Dendritic cell treated with granulocyte-macrophage colony-stimulating factor and Interleukin-4, amounts not matched to agents 40 ng/mL and 50 ng/mL, for 4 days (primary cell): ENCODE measurements around the gene OR5M3.

ENCODE experiments used
- H3K27ac Mint-ChIP-seq: one replicate; pipeline ENCODE4 v1.8.0; 2022; ENCODE audit warnings: mild to moderate bottlenecking, mixed read lengths
- H3K27me3 Mint-ChIP-seq: one replicate; pipeline ENCODE4 v1.8.0; 2022; ENCODE audit warnings: mild to moderate bottlenecking, mixed read lengths
- H3K36me3 Mint-ChIP-seq: one replicate; pipeline ENCODE4 v1.8.0; 2022; ENCODE audit warnings: low read depth, mixed read lengths
- H3K4me1 Mint-ChIP-seq: one replicate; pipeline ENCODE4 v1.8.0; 2022; ENCODE audit warnings: low read depth, mixed read lengths
- H3K4me3 Mint-ChIP-seq: one replicate; pipeline ENCODE4 v1.8.0; 2022; ENCODE audit warnings: mild to moderate bottlenecking, moderate library complexity, mixed read lengths
- H3K9me3 Mint-ChIP-seq: one replicate; pipeline ENCODE4 v1.8.0; 2022; ENCODE audit warnings: mixed read lengths
- intact Hi-C: fragments of 100-400 bp; cut with micrococcal nuclease; formaldehyde crosslinking; loops from one replicate; pipeline ENCODE4 v1.15.0; 2022

OR5M3 gene

DNA sequence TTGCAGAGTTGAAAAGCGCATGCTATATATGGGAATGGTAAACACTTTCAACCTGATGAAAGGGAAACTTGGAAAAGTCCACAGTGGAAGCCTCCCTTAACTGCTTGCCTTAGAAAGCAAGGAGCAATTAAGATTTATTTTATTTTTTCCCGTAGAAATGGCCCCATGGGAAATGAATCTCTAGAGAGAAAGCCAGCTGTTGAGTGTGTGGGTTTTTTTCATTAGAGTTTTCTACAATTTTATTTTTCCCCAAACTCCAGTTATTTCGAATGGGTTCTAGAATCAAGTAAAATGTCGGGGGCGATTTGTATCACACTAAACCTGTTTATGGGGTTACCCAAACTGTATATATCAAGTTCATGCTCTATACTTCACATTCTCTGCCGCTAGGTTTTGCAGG lies at the start of gene OR5M3:
Gene OR5M3, minus strand, starts transcription at position 101 of the 400 bp plus-strand sequence. CDS start 2,855 bp downstream, outside the sequence.
- no peak within 1 kb of the TSS for H3K27ac Mint-ChIP-seq
- intact Hi-C loops: no loop called here
- no peaks in the 10 kb centered on the region for H3K27me3 Mint-ChIP-seq
- no peaks in the 10 kb centered on the region for H3K4me1 Mint-ChIP-seq
- no peak within 1 kb of the TSS for H3K4me3 Mint-ChIP-seq
- no peaks in the 10 kb centered on the region for H3K36me3 Mint-ChIP-seq
- no peaks in the 10 kb centered on the region for H3K9me3 Mint-ChIP-seq

DNA sequence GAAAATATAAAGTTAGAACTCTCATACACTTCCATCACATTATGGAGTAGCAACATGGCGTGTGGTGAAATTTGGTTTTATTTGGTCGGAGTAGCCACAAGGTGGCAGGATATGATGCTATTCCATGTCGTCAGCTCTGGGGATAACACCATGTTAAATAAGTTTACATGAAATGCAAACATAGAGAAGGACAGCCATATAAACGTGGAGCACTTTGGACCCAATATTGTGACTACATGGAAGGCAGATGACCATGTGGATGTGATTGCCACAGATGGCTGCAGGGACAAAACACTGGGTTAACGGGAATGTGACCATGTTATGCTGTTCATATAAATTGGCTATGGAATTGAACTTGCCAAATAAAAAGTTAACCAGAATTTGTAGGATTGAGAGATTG lies 48.9 kb upstream of the OR5M3 start:
- Mint-ChIP-seq H3K4me1 (no peaks in the 10 kb centered on the region), H3K36me3 (no peaks in the 10 kb centered on the region), H3K27ac (no peak overlapping the region), H3K9me3 (peaks cover 10% of the 10 kb centered on the region), H3K4me3 (no peak overlapping the region), H3K27me3 (no peaks in the 10 kb centered on the region)
- intact Hi-C loops: no loop called here

DNA sequence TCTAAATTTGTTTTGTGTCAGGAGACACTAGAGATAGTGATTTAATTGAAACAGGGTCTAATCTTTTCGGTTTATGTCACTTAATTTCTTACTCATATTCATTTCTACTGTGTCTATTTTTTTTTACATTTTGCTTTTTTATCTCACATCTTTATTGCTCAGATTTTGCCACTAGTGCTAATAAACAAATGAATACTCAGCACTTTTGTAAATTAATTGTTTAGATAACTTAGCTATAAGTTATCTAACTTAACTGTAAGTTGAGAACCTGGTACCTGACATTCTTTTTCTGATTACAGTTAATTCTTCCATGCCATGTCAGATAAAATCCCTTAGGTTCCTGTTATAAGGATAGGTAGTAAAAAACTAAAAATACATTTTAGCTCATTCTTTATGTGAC lies 40.1 kb upstream of the OR5M3 start:
- H3K4me3 Mint-ChIP-seq: no peak overlapping the region

DNA sequence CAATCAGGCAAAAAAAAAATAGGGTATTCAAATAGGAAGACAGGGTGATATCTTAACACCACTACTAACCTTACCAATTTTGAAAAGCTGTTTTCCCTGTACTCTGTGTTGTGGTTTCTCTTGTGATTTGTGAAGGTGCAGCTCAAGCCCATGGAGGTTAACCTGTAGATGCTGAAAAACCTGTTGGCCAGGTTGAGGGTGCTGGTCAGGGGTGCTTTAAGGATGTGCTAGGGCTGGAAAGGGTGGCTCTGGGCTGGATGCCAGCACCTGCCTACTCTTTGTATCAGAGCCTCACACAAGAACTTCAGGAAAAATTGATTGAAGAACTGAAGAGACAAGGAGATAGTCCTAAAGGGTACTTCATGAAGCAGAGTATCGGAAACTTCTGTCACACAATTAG lies 36.3 kb upstream of the OR5M3 start:
- H3K27me3 Mint-ChIP-seq: no peaks in the 10 kb centered on the region
- no peak overlapping the region for H3K27ac Mint-ChIP-seq
- H3K4me3 Mint-ChIP-seq: no peak overlapping the region
- intact Hi-C loops: no loop called here
- H3K9me3 Mint-ChIP-seq: peaks cover 33% of the 10 kb centered on the region
- H3K36me3 Mint-ChIP-seq: no peaks in the 10 kb centered on the region
- no peaks in the 10 kb centered on the region for H3K4me1 Mint-ChIP-seq

More for the DNA sequence above, 40.1 kb upstream of the OR5M3 start:
- H3K36me3 Mint-ChIP-seq: no peaks in the 10 kb centered on the region
- H3K4me1 Mint-ChIP-seq: no peaks in the 10 kb centered on the region
- intact Hi-C loops: no loop called here
- H3K27me3 Mint-ChIP-seq: no peaks in the 10 kb centered on the region
- H3K9me3 Mint-ChIP-seq: peaks cover 32% of the 10 kb centered on the region
- H3K27ac Mint-ChIP-seq: no peak overlapping the region

DNA sequence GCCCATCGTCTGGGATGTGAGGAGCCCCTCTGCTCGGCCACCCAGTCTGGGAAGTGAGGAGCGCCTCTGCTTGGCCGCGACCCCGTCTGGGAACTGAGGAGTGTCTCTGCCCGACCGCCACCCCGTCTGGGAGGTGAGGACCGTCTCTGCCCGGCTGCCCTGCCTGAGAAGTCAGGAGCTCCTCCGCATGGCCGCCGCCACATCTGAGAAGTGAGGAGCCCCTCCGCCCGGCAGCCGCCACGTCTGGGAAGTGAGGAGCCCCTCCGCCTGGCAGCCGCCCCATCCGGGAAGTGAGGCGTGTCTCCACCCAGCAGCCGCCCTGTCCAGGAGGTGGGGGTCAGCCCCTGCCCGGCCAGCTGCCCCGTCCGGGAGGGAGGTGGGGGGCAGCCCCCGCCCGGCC lies 23.9 kb upstream of the OR5M3 start:
- H3K27me3 Mint-ChIP-seq: no peaks in the 10 kb centered on the region
- H3K4me3 Mint-ChIP-seq: no peak overlapping the region
- no peak overlapping the region for H3K27ac Mint-ChIP-seq
- no peaks in the 10 kb centered on the region for H3K36me3 Mint-ChIP-seq
- H3K9me3 Mint-ChIP-seq: peaks cover 33% of the 10 kb centered on the region
- H3K4me1 Mint-ChIP-seq: no peaks in the 10 kb centered on the region
- intact Hi-C loops: no loop called here

DNA sequence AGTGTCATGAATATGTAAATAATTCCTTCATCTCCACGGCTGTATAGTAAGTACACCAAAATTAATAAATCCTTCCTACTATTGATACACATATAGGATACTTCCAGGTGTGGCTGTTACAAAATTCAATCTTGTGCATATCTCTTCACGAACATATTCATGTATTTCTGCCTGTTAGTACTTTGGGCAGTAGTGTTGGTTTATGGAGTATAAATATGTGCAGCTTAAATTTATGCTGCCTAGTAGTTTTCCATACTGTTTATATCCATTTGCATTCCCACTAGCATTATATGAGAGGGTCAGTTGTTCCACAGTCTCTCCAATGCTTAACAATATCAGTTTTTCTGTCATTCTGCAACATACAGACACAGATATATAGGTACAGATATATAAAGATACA lies 22.0 kb upstream of the OR5M3 start:
- Mint-ChIP-seq H3K27me3 (no peaks in the 10 kb centered on the region), H3K4me1 (no peaks in the 10 kb centered on the region), H3K4me3 (no peak overlapping the region), H3K9me3 (peaks cover 39% of the 10 kb centered on the region), H3K27ac (no peak overlapping the region), H3K36me3 (no peaks in the 10 kb centered on the region)
- intact Hi-C loops: no loop called here

DNA sequence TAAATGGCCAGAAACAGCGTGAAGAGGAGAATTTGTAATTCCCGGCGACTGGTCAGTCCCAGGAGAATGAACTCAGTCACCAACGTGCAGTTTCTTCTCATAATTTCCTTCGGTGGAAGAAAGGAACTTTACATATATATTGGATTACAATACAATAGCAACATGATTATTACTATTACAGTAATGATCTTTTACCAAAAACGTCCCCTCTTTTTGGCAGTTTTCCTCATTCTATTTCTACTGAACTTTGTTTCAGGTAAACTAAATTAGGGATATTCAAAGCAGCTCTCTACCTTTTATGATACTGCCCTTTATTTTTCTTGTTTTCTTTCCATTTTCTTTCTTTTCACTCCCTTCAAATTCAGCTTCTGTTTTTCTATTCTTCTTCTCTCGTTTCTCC lies 18.1 kb upstream of the OR5M3 start, which contains the start of gene OR5M8:
Gene OR5M8, minus strand, starts transcription at position 101 of the 400 bp plus-strand sequence. Its CDS starts 0 bp downstream, at position 101.
- peaks cover 20% of the 10 kb centered on the region for H3K9me3 Mint-ChIP-seq
- H3K4me1 Mint-ChIP-seq: no peaks in the 10 kb centered on the region
- intact Hi-C loops: no loop called here
- H3K36me3 Mint-ChIP-seq: no peaks in the 10 kb centered on the region
- H3K27ac Mint-ChIP-seq: no peak within 1 kb of the TSS
- no peaks in the 10 kb centered on the region for H3K27me3 Mint-ChIP-seq
- H3K4me3 Mint-ChIP-seq: no peak within 1 kb of the TSS

DNA sequence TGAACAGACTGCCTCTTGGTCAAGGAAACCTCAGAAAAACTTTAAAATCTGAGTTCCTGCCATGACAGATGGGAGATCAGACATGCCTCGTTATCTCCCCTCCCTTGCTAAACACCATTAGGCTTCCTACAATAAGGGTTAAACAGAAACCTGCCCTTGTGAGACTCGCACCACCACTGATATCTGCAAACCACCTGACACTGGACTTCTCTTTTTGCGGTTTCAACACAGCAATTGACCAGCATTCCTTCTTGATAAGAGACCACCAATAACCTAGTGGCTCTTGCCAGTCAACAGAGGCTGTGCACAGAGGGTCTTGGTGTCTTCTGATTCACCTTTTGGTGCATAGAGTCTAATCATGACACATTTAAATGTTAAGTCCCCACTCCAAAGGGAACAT lies 13.6 kb upstream of the OR5M3 start:
- H3K4me3 Mint-ChIP-seq: no peak overlapping the region
- no peaks in the 10 kb centered on the region for H3K4me1 Mint-ChIP-seq
- no peaks in the 10 kb centered on the region for H3K27me3 Mint-ChIP-seq
- intact Hi-C loops: no loop called here
- peaks cover 18% of the 10 kb centered on the region for H3K9me3 Mint-ChIP-seq
- H3K36me3 Mint-ChIP-seq: no peaks in the 10 kb centered on the region
- H3K27ac Mint-ChIP-seq: no peak overlapping the region

DNA sequence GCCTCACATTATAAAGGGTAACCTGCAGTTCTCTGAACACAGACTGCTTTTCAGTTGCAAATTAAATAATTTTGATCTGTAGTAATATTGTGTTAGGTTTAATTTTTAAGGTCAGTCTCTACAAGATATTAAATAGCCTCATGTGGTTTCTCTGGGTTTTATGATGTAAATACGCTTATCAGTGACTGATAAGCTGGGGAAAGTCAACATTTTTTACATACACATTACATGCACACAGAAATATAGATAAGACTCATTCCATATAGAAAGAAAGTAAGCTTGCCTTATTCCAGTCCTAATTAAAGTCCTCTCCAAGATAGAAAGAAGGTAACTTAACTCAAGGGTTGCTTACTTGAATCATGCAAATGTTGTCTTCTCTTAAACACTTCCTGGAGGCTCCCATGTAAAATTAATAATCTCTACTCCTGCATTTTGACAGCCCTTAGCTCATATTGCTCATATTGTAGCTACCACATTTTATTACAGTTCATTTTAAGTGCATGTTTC lies 1.6 kb upstream of the OR5M3 start:
- Mint-ChIP-seq H3K4me1 (no peaks in the 10 kb centered on the region), H3K36me3 (no peaks in the 10 kb centered on the region), H3K9me3 (peaks cover 8% of the 10 kb centered on the region), H3K27me3 (no peaks in the 10 kb centered on the region), H3K27ac (no peak overlapping the region), H3K4me3 (no peak overlapping the region)
- intact Hi-C loops: no loop called here

DNA sequence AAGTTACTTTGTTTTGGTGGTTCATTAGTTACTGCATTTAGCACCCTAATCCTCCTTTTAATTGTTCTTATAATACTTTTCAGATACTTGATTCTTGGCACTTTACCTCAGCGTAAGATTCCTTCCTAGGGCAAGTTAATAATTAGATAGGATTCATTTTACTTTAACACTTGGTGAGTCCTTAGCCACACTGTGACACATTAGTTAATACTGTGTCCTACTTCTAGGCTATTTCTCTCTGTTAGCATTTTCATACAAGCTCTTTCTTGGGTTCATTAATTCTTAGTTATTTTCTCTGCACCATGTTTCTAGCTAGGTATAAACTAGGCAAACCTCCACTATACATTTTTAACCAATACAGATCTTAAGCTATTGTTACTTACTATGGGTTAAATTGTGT lies 16.1 kb downstream of the OR5M3 start:
- no peaks in the 10 kb centered on the region for H3K27me3 Mint-ChIP-seq
- intact Hi-C loops: no loop called here

DNA sequence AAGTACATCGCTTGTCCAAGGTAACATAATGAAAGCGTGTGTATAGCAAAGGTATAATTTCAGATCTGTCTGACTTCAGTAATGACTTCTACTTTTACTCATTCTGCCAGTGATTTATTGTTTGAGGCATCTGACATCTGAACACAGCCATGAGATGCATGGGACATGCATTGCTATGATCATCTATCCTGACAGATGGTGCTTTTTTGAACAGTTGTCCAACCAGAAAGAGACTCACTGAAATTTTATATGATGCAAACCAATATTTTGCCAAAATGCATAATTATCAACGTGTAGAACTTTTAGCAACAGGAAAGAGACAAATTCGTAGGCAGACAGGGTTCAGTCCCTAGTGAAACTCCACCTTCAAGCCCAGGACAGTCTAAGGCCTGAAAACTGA lies 19.6 kb downstream of the OR5M3 start:
- intact Hi-C loops: no loop called here
- no peak overlapping the region for H3K27ac Mint-ChIP-seq
- no peaks in the 10 kb centered on the region for H3K36me3 Mint-ChIP-seq
- no peaks in the 10 kb centered on the region for H3K4me1 Mint-ChIP-seq
- no peaks in the 10 kb centered on the region for H3K9me3 Mint-ChIP-seq
- H3K27me3 Mint-ChIP-seq: no peaks in the 10 kb centered on the region
- H3K4me3 Mint-ChIP-seq: no peak overlapping the region

More for the DNA sequence above, 16.1 kb downstream of the OR5M3 start:
- Mint-ChIP-seq H3K9me3 (no peaks in the 10 kb centered on the region), H3K36me3 (no peaks in the 10 kb centered on the region), H3K27ac (no peak overlapping the region), H3K4me3 (no peak overlapping the region), H3K4me1 (no peaks in the 10 kb centered on the region)
